Smooth muscle cell (in vitro differentiated cells): ENCODE data around the gene ROGDI. TPM values are rescaled to one million over a fixed set of nuclear protein-coding genes. Genes with fewer than 3 reads are reported as not detected.
A peak's percentile ranks its signal among the peaks of the same experiment; 100 is the strongest.

Experiments
- DNase-seq: peaks from one replicate; lab custom pipeline; 2025; ENCODE audit not compliant: unreplicated experiment; lab: John Stamatoyannopoulos, UW
- H2AFZ ChIP-seq: fragments of 200-600 bp; sonication (generic); 2 replicates; pipeline ENCODE4 v1.6.0; 2016; ENCODE audit warnings: antibody characterized with exemption, low read depth, mild to moderate bottlenecking
- H3F3A ChIP-seq: fragments of 200-600 bp; sonication (generic); 2 replicates; pipeline ENCODE4 v1.6.0; 2017; ENCODE audit warnings: antibody characterized with exemption, low read depth
- H3K27ac ChIP-seq: fragments of 200-600 bp; sonication (generic); 2 replicates; pipeline ENCODE4 v1.5.1; 2016; ENCODE audit warnings: low read depth, mild to moderate bottlenecking
- H3K27me3 ChIP-seq: fragments of 200-600 bp; sonication (generic); 2 replicates; pipeline ENCODE4 v1.6.1; 2016; ENCODE audit warnings: low read depth, mild to moderate bottlenecking
- H3K36me3 ChIP-seq: fragments of 200-600 bp; sonication (generic); 2 replicates; pipeline ENCODE4 v1.5.1; 2016; ENCODE audit warnings: low read depth
- H3K4me1 ChIP-seq: fragments of 200-600 bp; sonication (generic); 2 replicates; pipeline ENCODE4 v1.5.1; 2016; ENCODE audit warnings: low read depth
- H3K4me2 ChIP-seq: fragments of 200-600 bp; sonication (generic); 2 replicates; pipeline ENCODE4 v1.6.0; 2016; ENCODE audit warnings: mild to moderate bottlenecking
- H3K4me3 ChIP-seq: fragments of 200-600 bp; sonication (generic); 2 replicates; pipeline ENCODE4 v1.5.1; 2016; ENCODE audit warnings: mild to moderate bottlenecking
- H3K79me2 ChIP-seq: fragments of 200-600 bp; sonication (generic); 2 replicates; pipeline ENCODE4 v1.6.0; 2016; ENCODE audit warnings: low read depth, mild to moderate bottlenecking
- H3K9ac ChIP-seq: fragments of 200-600 bp; sonication (generic); 2 replicates; pipeline ENCODE4 v1.6.0; 2016; ENCODE audit warnings: low read depth
- H3K9me3 ChIP-seq: fragments of 200-600 bp; sonication (generic); replicated peaks from 2 replicates; pipeline ENCODE4 v1.5.1; 2016; ENCODE audit warnings: low read depth
- H4K20me1 ChIP-seq: fragments of 200-600 bp; sonication (generic); 2 replicates; pipeline ENCODE4 v1.6.0; 2016; ENCODE audit warnings: low read depth
- WGBS: methylation state at CpG from one replicate; pipeline ENCODE4 v1.1.7; 2016; ENCODE audit warnings: low lambda C conversion rate; 5-methylcytosine and 5-hydroxymethylcytosine counted together
- polyA plus RNA-seq: library from polyadenylated mRNA; unstranded; fragments of >200 nt; fragmentation: Nextera tagmentation; extraction: Ambion mirVana; gene quantifications from 2 replicates; pipeline ENCODE4 v1.2.1, GENCODE V29; 2016
- total RNA-seq: library from RNA; depleted of rRNA; stranded (reverse); fragments of >200 nt; gene quantifications from 2 replicates; pipeline ENCODE4 v1.2.3, GENCODE V29; 2014
- TF ChIP-seq, protein P1 (sequence below): fragments of 200-600 bp; sonication (generic); IDR thresholded peaks from 2 replicates; pipeline ENCODE4 v1.5.1; 2017; ENCODE audit warnings: borderline replicate concordance, mild to moderate bottlenecking, antibody characterized with exemption; ENCODE audit not compliant: insufficient read depth, poor library complexity, severe bottlenecking

Gene ROGDI
- total and polyA plus RNA-seq, 2 experiments from 2014 or later, result 21.6 to 45.6 TPM

DNA sequence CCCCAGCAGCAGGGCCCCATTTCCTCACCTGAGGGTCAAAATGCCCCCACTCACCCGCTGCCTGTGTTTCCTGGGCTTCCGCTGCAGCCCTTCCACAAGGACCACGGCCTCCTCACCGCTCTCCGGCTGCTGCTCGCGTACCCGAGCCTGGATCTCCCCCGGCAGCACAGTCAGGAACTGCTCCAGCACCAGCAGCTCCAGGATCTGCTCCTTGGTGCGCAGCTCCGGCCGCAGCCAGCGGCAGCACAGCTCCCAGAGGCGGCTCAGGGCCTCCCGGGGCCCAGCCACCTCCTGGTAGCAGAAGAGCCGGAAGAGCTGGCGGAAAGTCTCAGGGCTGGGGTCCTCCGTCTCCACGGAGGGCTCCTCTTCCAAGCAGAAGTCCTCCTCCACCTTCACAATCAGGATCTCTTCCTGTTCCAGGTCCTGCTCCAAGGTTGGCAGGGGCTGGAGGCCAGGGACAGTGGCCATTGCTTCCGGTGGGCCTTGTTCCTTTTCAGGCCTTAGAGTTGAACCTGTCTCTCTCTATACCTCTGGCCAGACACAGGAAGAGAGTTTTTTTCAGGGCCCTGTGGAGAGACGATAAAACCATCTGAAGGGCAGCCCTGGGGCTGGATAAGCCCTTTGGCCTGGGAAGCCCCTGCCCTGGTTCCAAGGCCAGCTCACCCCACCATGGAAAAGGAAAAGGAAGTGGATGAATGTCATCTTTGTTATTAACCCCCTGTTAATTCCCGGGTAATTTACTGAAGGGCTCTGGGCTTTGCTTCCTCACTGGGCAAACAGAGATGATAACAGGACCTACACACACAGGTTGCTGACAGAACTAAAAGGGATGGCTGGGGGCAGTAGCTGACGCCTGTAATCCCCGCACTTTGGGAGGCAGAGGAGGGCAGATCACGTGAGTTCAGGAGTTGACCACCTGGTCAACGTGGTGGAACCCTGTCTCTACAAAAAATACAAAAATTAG is 36.6 kb downstream of the ROGDI start:
- Histone ChIP-seq H2AFZ (no peak overlapping the region), H3K27ac (no peak overlapping the region), H3K79me2 (peaks cover 23% of the 10 kb centered on the region)

DNA sequence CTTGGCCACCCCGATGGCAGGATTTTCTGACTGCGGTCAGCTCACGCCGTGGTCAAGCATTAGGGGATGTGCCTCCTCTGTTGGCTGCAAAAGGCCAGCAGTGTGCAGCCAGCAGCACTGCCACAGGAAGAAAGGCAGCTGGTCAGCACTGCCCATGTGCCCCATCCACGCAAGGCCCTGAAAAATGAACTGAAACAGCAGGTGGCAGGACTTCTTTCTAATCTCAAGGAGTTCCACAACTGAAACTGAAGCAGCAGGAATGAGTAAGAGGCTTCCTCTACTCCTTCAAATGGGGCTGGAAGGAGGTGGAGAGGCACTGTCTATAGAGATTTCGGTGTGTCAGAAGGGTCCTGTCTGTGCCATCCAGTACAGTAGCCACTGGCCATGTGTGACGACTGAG is 38.6 kb downstream of the ROGDI start:
- Histone ChIP-seq H4K20me1 (no peaks in the 10 kb centered on the region), H3K27ac (no peak overlapping the region), H3K4me1 (peaks cover 14% of the 10 kb centered on the region), H3K79me2 (peaks cover 23% of the 10 kb centered on the region), H3K27me3 (no peaks in the 10 kb centered on the region), H3K4me3 (no peak overlapping the region), H3K9me3 (no peaks in the 10 kb centered on the region), H3F3A (peaks cover 9% of the 10 kb centered on the region), H3K9ac (no peak overlapping the region), H3K36me3 (no peaks in the 10 kb centered on the region), H2AFZ (no peak overlapping the region), H3K4me2 (no peak overlapping the region)
- over 99% methylated on average over 7 of the region's 7 CpGs for WGBS
- TF ChIP-seq, protein P1, sequence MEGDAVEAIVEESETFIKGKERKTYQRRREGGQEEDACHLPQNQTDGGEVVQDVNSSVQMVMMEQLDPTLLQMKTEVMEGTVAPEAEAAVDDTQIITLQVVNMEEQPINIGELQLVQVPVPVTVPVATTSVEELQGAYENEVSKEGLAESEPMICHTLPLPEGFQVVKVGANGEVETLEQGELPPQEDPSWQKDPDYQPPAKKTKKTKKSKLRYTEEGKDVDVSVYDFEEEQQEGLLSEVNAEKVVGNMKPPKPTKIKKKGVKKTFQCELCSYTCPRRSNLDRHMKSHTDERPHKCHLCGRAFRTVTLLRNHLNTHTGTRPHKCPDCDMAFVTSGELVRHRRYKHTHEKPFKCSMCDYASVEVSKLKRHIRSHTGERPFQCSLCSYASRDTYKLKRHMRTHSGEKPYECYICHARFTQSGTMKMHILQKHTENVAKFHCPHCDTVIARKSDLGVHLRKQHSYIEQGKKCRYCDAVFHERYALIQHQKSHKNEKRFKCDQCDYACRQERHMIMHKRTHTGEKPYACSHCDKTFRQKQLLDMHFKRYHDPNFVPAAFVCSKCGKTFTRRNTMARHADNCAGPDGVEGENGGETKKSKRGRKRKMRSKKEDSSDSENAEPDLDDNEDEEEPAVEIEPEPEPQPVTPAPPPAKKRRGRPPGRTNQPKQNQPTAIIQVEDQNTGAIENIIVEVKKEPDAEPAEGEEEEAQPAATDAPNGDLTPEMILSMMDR, result no peak
- no peak for DNase-seq

More for the DNA sequence above, 36.6 kb downstream of the ROGDI start:
- H3K4me2 ChIP-seq, result peak overlapping the region; percentile 98
- peak overlapping the region; percentile 99 for H3K4me3 ChIP-seq
- peaks cover 14% of the 10 kb centered on the region for H3K4me1 ChIP-seq
- H4K20me1 ChIP-seq, result no peaks in the 10 kb centered on the region
- 88% methylated on average over 26 of the region's 26 CpGs for WGBS
- peaks cover 9% of the 10 kb centered on the region for H3F3A ChIP-seq
- H3K36me3 ChIP-seq, result no peaks in the 10 kb centered on the region
- H3K27me3 ChIP-seq, result no peaks in the 10 kb centered on the region
- no peak for DNase-seq
- no peaks in the 10 kb centered on the region for H3K9me3 ChIP-seq
- TF ChIP-seq, protein P1, result no peak
- peak overlapping the region; percentile 95 for H3K9ac ChIP-seq

DNA sequence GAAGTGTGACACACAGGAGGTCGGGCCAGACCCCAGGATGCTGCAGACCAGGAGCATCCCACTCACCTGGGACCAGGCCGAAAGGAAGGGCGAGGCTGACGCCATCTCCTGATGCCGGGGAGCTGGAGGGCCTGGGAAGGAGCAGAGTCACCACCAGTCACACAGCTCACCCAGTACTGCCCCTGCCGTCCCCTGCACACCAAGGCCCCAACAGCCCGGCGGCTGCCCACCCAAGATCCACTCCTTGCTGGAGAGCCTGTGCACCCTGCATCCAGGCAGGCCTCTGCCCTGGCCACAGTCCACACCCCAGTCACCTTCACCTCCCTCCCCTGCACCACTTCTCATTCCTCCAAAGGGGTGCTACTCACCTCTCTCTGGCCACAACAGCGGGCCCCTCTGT is 40.2 kb downstream of the ROGDI start:
- Histone ChIP-seq H3K4me2 (no peak overlapping the region), H3K9ac (no peak overlapping the region), H3K27me3 (no peaks in the 10 kb centered on the region), H3K4me1 (peaks cover 5% of the 10 kb centered on the region), H3K36me3 (no peaks in the 10 kb centered on the region), H3K9me3 (no peaks in the 10 kb centered on the region), H2AFZ (no peak overlapping the region), H3K27ac (no peak overlapping the region), H3F3A (no peaks in the 10 kb centered on the region), H3K79me2 (peaks cover 23% of the 10 kb centered on the region), H3K4me3 (no peak overlapping the region), H4K20me1 (no peaks in the 10 kb centered on the region)
- TF ChIP-seq, protein P1, result no peak
- no peak for DNase-seq
- 99% methylated on average over 9 of the region's 9 CpGs for WGBS
